ENCODE measurements around the gene IL17C. TPM values are rescaled to one million over a fixed set of nuclear protein-coding genes. Genes with fewer than 3 reads are reported as not detected.
A peak's percentile ranks its signal among the peaks of the same experiment; 100 is the strongest.

Gene IL17C
- polyA plus RNA-seq, 3 donors from 2014 or later: 0.64 to 0.80 TPM; not detected in 1

DNA sequence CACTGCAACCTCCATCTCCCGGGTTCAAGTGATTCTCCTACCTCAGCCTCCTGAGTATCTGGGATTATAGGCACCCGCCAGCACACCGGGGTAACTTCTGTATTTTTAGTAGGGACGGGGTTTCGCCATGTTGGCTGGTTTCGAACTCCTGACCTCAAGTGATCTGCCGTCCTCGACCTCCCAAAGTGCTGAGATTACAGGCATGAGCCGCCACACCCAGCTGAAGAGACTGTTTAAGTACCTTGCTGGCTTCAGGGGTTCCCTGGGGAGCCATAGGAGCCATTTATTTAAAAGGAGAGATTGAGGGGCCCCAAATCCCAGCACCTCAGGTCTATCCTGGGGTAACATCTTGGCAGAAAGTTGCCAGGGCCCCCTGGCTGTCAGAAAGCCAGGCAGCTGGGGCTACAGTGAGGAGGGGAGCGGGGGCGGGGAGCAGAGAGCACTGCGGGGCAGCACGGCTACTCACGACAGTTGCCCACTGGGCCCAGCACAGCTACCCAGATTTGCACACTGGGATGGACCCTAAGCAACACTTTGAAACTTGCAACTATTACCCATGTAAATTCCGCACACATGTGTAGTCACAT is 46.3 kb downstream of the IL17C start:
- Mint-ChIP-seq H3K4me1 (peaks cover 34 to 43% of the 10 kb centered on the region in 2 donors), H3K36me3 (no peaks in the 10 kb centered on the region), H3K27ac (peak overlapping the region in 4 of 6 donors; percentile 23 to 77 (median 43)), H3K4me3 (peak overlapping the region; percentile 74 to 85 (median 78)), H3K9me3 (no peaks in the 10 kb centered on the region), H3K27me3 (ENCODE audit: low read depth in 3 of 3) (peaks cover 3 to 7% (median 4%) of the 10 kb centered on the region in 3 donors)
- DNase-seq: no peak

DNA sequence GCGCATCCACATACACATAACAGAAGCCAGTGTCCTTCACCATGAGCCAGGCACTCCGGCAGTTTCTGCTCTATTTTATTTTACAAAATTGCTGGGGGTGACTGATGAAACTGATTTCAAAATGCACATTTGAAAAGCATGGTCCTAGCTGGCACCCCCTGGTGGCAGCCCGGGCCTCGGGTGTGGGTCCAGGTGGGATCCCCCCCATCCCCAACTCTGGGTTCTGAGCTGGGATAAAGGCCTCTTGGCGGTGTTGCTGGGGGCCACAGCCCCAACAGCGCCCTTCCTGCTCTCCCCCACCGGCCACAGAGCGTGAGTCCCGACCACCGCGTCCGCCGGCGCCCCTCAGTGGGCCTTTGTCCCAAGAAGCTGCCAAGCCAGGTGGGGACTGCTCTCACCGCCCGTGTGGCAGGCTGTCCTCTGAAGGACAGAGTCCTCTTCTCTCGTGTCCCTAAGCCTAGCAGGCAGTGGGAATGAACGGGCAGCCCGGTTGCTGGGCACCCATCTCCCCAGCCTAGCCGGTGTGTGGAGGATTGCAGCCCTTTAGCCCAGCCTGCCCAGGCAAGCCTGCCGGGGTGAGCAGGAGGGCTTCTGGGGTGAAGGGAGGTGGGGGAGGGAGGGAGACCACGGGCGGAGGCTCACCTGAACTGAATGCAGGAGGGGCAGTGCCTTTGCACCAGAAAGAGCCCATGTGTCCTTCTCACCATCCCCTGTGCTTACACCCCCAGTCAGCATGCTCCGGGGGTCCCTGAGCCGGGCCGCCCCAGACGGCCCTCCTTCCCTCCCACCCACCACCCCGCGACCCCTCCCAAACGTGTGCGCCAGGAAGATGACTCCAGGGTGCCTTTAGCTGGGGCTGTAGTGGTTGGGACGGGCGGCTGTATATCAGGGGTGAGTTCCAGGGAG is 47.0 kb downstream of the IL17C start:
- peak overlapping the region; percentile 74 to 85 (median 78) for H3K4me3 Mint-ChIP-seq
- DNase-seq: peak; percentile 43 to 56 (median 46)
- H3K4me1 Mint-ChIP-seq: peaks cover 37 to 47% of the 10 kb centered on the region in 2 donors
- H3K27me3 Mint-ChIP-seq (ENCODE audit: low read depth in 3 of 3): peaks cover 3 to 7% (median 4%) of the 10 kb centered on the region in 3 donors
- H3K36me3 Mint-ChIP-seq: no peaks in the 10 kb centered on the region
- no peaks in the 10 kb centered on the region for H3K9me3 Mint-ChIP-seq
- H3K27ac Mint-ChIP-seq: peak overlapping the region; percentile 46 to 77 (median 74)

DNA sequence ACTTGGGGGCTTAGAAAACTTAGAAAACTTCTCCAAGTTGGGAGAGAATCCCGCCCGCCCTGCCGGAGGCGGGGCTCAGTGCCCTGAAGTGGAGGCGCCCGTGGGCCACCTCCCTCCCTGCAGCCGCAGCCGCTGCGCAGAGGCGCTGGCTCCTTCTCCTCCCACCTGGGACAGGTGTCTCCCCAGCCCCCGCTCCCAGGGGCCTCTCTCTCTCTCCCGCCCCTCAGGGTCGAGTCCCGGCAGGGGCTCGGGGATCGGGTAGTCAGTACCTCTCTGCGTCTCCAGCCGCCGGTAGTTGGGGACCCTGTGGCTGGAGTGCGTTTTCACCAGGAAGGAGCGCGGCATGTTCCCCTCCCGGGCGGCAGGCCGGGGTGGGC is 47.7 kb downstream of the IL17C start:
- no peaks in the 10 kb centered on the region for H3K36me3 Mint-ChIP-seq
- peaks cover 0 to 2% (median 0%) of the 10 kb centered on the region in 6 donors for H3K9me3 Mint-ChIP-seq
- H3K4me3 Mint-ChIP-seq: peak overlapping the region; percentile 74 to 85 (median 78)
- no peak for DNase-seq
- H3K27ac Mint-ChIP-seq: peak overlapping the region in 3 of 6 donors; percentile 42 to 58 (median 53)
- H3K27me3 Mint-ChIP-seq (ENCODE audit: low read depth in 3 of 3): peaks cover 3 to 7% (median 4%) of the 10 kb centered on the region in 3 donors
- peaks cover 40 to 50% of the 10 kb centered on the region in 2 donors for H3K4me1 Mint-ChIP-seq

DNA sequence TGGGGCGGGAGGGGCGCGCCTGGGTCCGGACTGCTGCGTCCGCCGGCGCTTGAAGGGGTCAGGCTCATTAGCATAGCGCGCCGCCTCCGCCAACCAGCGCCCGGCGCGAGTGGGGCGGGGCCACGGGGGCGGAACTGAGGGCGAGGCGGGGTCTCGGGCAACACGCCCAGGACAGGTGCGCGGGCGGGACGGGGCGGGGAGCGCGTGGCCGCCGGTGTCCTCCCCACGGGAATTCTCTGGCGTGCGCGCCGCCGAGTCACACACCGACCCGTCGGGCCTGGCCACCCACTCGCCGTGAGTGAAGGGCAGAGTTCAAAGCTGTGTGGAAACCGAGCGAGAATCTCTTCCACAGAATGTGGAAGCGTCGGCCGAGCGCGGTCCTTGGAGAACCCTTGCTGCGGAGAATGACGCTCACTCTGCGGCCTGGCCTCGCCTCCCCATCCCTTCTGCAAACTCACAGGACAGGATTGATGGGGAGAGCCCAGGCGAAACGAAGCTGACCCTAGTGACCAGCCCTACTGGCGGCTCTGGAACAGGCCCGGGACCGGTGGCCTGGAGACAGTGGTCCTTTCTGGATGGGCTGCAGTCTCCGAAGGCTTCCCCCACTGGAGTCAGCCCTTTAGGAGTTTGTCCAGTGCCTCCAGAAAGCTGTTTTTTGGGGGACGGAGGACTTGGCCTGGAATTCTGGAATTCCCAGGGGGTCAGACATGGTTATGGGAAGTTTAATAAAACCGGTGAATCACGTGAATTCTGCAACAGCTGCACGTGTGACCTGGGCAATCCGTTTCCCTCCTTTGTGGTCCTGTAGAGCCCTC is 48.3 kb downstream of the IL17C start, which contains the start of gene SNAI3:
Gene SNAI3, minus strand, starts transcription at position 69 of the 815 bp plus-strand sequence. CDS start 101 bp downstream, outside the sequence.
- Mint-ChIP-seq H3K36me3 (no peaks in the 10 kb centered on the region), H3K4me3 (peak within 1 kb of the TSS; percentile 74 to 85 (median 78)), H3K4me1 (peaks cover 38 to 48% of the 10 kb centered on the region in 2 donors), H3K27ac (peak within 1 kb of the TSS; percentile 46 to 77 (median 74)), H3K27me3 (ENCODE audit: low read depth in 3 of 3) (peaks cover 3 to 7% (median 4%) of the 10 kb centered on the region in 3 donors), H3K9me3 (peaks cover 0 to 2% (median 0%) of the 10 kb centered on the region in 6 donors)
- peak; percentile 83 to 85 (median 85) for DNase-seq

DNA sequence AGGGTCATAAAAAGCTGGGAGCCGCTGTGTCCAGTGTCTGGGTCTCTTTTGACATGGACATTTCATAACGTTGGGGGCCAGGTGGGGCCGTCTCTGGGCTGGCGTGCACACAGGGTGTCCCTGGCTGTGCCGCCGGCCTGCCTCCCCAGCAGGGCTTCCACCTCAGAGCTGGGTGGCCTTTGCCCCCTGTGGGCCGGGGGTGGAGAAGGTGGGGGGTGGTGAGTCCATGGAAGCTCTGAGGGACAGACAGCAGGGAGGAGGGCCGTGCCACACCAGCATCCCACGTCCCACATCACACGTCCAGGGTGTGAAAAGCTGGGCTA is 48.8 kb downstream of the IL17C start:
- Mint-ChIP-seq H3K36me3 (no peaks in the 10 kb centered on the region), H3K27me3 (ENCODE audit: low read depth in 3 of 3) (peaks cover 3 to 7% (median 3%) of the 10 kb centered on the region in 3 donors), H3K9me3 (peaks cover 0 to 2% (median 0%) of the 10 kb centered on the region in 6 donors), H3K4me3 (peak overlapping the region in 4 of 5 donors; percentile 10 to 40 (median 22)), H3K27ac (no peak overlapping the region), H3K4me1 (peaks cover 38 to 48% of the 10 kb centered on the region in 2 donors)
- no peak for DNase-seq

DNA sequence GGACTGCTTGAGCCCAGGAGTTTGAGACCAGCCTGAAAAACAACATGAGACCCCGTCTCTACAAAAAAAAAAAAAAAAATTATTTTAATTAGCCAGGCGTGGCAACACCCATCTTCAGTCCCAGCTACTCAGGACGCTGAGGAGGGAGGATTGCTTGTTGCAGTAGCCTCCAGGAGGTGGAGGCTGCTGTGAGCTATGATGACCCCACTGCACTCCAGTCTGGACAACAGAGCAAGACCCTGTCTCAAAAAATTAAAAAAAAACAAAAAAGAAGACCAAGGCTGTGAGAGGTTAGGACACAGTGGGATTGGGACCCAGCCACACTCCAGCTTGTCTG is 49.3 kb downstream of the IL17C start:
- H3K27ac Mint-ChIP-seq: no peak overlapping the region
- H3K9me3 Mint-ChIP-seq: peaks cover 0 to 2% (median 0%) of the 10 kb centered on the region in 6 donors
- no peak for DNase-seq
- peaks cover 0 to 3% (median 1%) of the 10 kb centered on the region in 3 donors for H3K27me3 Mint-ChIP-seq (ENCODE audit: low read depth in 3 of 3)
- peaks cover 38 to 49% of the 10 kb centered on the region in 2 donors for H3K4me1 Mint-ChIP-seq
- H3K36me3 Mint-ChIP-seq: no peaks in the 10 kb centered on the region
- peak overlapping the region in 2 of 5 donors; percentile 10 to 27 for H3K4me3 Mint-ChIP-seq

DNA sequence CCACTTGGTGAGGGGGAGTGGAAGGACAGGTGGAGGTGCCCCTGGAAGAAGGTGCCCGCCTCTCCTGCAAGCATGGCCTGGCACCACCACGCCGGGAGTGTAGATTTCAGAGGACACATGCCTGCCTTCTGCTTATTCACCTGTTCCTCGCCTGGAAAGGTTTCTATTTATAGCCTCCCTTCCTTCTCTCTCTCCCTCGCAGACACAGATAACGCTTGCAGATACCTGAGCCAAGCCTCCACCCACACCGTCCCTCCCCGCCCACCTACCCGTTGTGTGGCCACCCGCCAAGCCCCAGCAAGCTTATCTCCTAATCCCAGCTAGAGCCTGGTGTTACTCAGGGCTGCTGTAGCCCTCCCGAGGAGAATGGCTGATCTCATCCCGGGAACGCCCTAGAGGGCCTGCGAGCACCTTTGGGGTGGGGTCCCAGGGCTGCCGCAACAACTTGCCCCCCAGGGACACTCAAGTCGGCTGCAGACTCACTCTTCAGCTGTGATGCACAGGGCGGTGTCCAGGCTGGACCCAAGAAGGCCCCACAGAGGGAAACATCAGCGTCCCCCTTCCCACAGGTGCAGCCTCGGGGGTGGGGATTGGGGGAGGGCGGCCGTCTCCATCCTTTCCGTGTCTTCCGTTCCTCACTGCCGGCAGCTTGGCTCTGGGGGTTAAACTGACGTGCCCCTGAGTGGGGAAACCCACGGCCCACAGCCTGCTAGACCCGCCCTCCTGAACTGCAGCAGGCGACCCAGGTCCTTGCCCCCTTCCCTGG is 49.8 kb downstream of the IL17C start:
- Mint-ChIP-seq H3K9me3 (peaks cover 0 to 2% (median 0%) of the 10 kb centered on the region in 6 donors), H3K4me3 (peak overlapping the region in 1 of 5 donors; percentile 30), H3K27me3 (ENCODE audit: low read depth in 3 of 3) (peaks cover 0 to 3% (median 1%) of the 10 kb centered on the region in 3 donors), H3K4me1 (peaks cover 41 to 52% of the 10 kb centered on the region in 2 donors), H3K36me3 (no peaks in the 10 kb centered on the region), H3K27ac (no peak overlapping the region)
- no peak for DNase-seq

Other genes starting within 250 kb of the IL17C start
- gene ZFPM1, start 185.3 kb upstream of the IL17C start, polyA plus RNA-seq: under 1 TPM in 2 of 3 donors, not detected in 1; 0.14 to 0.75 TPM
- 10 to 100 TPM in 1 of 3 donors, 1 to 10 TPM in 2; 1.0 to 29.0 (median 8.7) TPM for gene ZC3H18, start 68.2 kb upstream of the IL17C start, polyA plus RNA-seq
- gene CYBA, start 12.5 kb downstream of the IL17C start, polyA plus RNA-seq: 1,000 to 10,000 TPM; 2,079 to 2,787 (median 2,690) TPM
- 10 to 100 TPM; 79.4 to 96.6 (median 87.6) TPM for gene MVD, start 24.5 kb downstream of the IL17C start, polyA plus RNA-seq
- 10 to 100 TPM in 2 of 3 donors, 1 to 10 TPM in 1; 9.0 to 12.4 (median 11.7) TPM for gene SNAI3, start 47.9 kb downstream of the IL17C start, polyA plus RNA-seq
- gene RNF166, start 67.8 kb downstream of the IL17C start, polyA plus RNA-seq: 100 to 1,000 TPM; 129 to 157 (median 141) TPM
- gene CTU2, start 67.9 kb downstream of the IL17C start, polyA plus RNA-seq: 10 to 100 TPM; 21.4 to 23.0 (median 22.0) TPM
- gene PIEZO1, start 146.6 kb downstream of the IL17C start, polyA plus RNA-seq: 10 to 100 TPM in 2 of 3 donors, 1 to 10 TPM in 1; 5.2 to 41.2 (median 13.1) TPM
- gene CDT1, start 165.2 kb downstream of the IL17C start, polyA plus RNA-seq: 1 to 10 TPM in 2 of 3 donors, not detected in 1; 1.3 to 3.1 TPM
- gene APRT, start 173.4 kb downstream of the IL17C start, polyA plus RNA-seq: 100 to 1,000 TPM; 432 to 476 (median 450) TPM
- 10 to 100 TPM; 10.4 to 15.4 (median 10.9) TPM for gene GALNS, start 218.4 kb downstream of the IL17C start, polyA plus RNA-seq
- gene TRAPPC2L, start 218.6 kb downstream of the IL17C start, polyA plus RNA-seq: 100 to 1,000 TPM; 101 to 138 (median 113) TPM
- gene PABPN1L, start 228.1 kb downstream of the IL17C start, polyA plus RNA-seq: not detected